ENCODE results near the gene GFI1. TPM values are rescaled to one million over a fixed set of nuclear protein-coding genes. Genes with fewer than 3 reads are reported as not detected.

Gene GFI1
- total RNA-seq, 2 donors from 2014 or later: 0.71 to 2.4 TPM

GRCh38 chr1:92473781-92474495 lies 12.8 kb downstream of the GFI1 start:
- no peak overlapping the region for H3K27ac ChIP-seq
- no peak for ATAC-seq (ENCODE audit: insufficient number of reproducible peaks, low FRiP score, low read depth)

GRCh38 chr1:92470216-92470615 lies 16.5 kb downstream of the GFI1 start:
- DNase-seq (ENCODE audit: low spot score): no peak
- Histone ChIP-seq H3K4me3 (no peak overlapping the region), H3K36me3 (no peaks in the 10 kb centered on the region), H3K27me3 (replicated peaks; ENCODE audit: insufficient read depth) (no peaks in the 10 kb centered on the region), H3K9me3 (no peaks in the 10 kb centered on the region), H3K27ac (no peak overlapping the region), H3K4me1 (ENCODE audit: control insufficient read depth in 1 of 2, low read depth in 2 of 2) (no peaks in the 10 kb centered on the region)
- no peak for ATAC-seq (ENCODE audit: insufficient number of reproducible peaks, low FRiP score, low read depth)
- TF ChIP-seq CTCF (IDR thresholded peaks at IDR 0.05): no peak

More at GRCh38 chr1:92473781-92474495, 12.8 kb downstream of the GFI1 start:
- DNase-seq (ENCODE audit: low spot score): no peak
- Histone ChIP-seq H3K4me3 (no peak overlapping the region), H3K4me1 (ENCODE audit: control insufficient read depth in 1 of 2, low read depth in 2 of 2) (no peaks in the 10 kb centered on the region), H3K36me3 (no peaks in the 10 kb centered on the region), H3K27me3 (replicated peaks; ENCODE audit: insufficient read depth) (no peaks in the 10 kb centered on the region), H3K9me3 (no peaks in the 10 kb centered on the region)
- no peak for TF ChIP-seq CTCF (IDR thresholded peaks at IDR 0.05)

GRCh38 chr1:92466683-92467352 lies 19.9 kb downstream of the GFI1 start:
- H3K27ac ChIP-seq: no peak overlapping the region
- DNase-seq (ENCODE audit: low spot score): no peak
- H3K27me3 ChIP-seq (replicated peaks; ENCODE audit: insufficient read depth): no peaks in the 10 kb centered on the region
- no peak for ATAC-seq (ENCODE audit: insufficient number of reproducible peaks, low FRiP score, low read depth)
- H3K9me3 ChIP-seq: no peaks in the 10 kb centered on the region
- H3K36me3 ChIP-seq: no peaks in the 10 kb centered on the region
- no peak overlapping the region for H3K4me3 ChIP-seq
- TF ChIP-seq CTCF (IDR thresholded peaks at IDR 0.05): no peak
- H3K4me1 ChIP-seq (ENCODE audit: control insufficient read depth in 1 of 2, low read depth in 2 of 2): no peaks in the 10 kb centered on the region

GRCh38 chr1:92465256-92465647 lies 21.5 kb downstream of the GFI1 start:
- ATAC-seq (ENCODE audit: insufficient number of reproducible peaks, low FRiP score, low read depth) (no peak), DNase-seq (ENCODE audit: low spot score) (no peak)
- H3K4me1 ChIP-seq (ENCODE audit: control insufficient read depth in 1 of 2, low read depth in 2 of 2): no peaks in the 10 kb centered on the region
- H3K4me3 ChIP-seq: no peak overlapping the region
- no peak overlapping the region for H3K27ac ChIP-seq
- H3K27me3 ChIP-seq (replicated peaks; ENCODE audit: insufficient read depth): no peaks in the 10 kb centered on the region
- no peaks in the 10 kb centered on the region for H3K36me3 ChIP-seq
- TF ChIP-seq CTCF (IDR thresholded peaks at IDR 0.05): no peak
- no peaks in the 10 kb centered on the region for H3K9me3 ChIP-seq

GRCh38 chr1:92464588-92465255 lies 22.0 kb downstream of the GFI1 start:
- H3K27ac ChIP-seq: no peak overlapping the region
- H3K9me3 ChIP-seq: no peaks in the 10 kb centered on the region
- H3K27me3 ChIP-seq (replicated peaks; ENCODE audit: insufficient read depth): no peaks in the 10 kb centered on the region
- no peak for TF ChIP-seq CTCF (IDR thresholded peaks at IDR 0.05)
- ATAC-seq (ENCODE audit: insufficient number of reproducible peaks, low FRiP score, low read depth) (no peak), DNase-seq (ENCODE audit: low spot score) (no peak)
- H3K4me3 ChIP-seq: no peak overlapping the region
- H3K4me1 ChIP-seq (ENCODE audit: control insufficient read depth in 1 of 2, low read depth in 2 of 2): no peaks in the 10 kb centered on the region
- H3K36me3 ChIP-seq: no peaks in the 10 kb centered on the region

All from thoracic aorta (tissue), 2 donors.